SH-SY5Y (cell line): ENCODE data around the gene NR2F1-AS1.

ENCODE experiments used
- GATA2 ChIP-seq: IDR thresholded peaks from 2 replicates; pipeline ENCODE4 v1.6.1; 2011; ENCODE audit warnings: mild to moderate bottlenecking, low read depth, low read length
- GATA3 ChIP-seq: IDR thresholded peaks from 2 replicates; pipeline ENCODE4 v1.6.1; 2011; ENCODE audit warnings: low read depth, mild to moderate bottlenecking, low read length, moderate library complexity

The NR2F1-AS1 gene

DNA sequence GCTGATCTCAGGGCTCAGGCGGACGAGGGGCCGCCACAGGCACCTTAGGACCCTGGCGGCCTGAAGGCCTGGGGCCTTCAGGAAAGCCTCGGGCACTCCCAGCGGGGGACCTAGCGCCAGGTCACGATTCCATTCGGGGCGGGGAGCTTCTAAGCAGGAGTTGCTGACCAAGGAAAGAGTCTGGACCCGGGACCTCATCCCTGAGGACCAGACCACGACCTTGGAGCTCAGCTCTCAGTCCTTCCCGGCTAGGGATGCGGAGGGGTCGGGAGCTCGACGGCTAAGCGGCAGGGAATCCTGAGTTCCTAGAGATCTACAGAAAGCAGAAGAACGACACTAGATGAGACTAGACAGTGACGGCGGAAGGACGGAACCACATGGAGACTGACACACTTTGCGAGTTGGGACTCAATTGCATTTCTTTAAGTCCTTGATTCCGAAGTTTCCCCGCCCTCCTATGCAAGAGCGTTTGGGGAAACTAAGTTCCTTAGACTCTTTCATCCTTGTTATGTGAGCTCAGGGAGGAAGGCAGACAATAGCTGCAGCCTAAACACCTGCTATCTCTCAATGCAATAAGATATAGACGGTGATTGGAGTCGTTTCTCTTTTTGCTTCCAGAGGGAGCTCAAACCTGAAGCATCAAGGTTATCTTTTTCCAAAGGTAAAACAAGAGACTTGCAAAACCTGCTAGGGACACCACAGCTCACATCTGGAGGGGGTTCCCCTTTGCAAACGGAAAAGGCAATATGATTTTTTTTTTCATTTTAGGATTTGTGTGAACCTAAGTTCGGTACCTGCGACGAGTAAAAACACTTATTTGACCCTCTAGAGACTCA is 9.7 kb downstream of the NR2F1-AS1 start:
- TF ChIP-seq GATA2 (no peak), GATA3 (no peak)

DNA sequence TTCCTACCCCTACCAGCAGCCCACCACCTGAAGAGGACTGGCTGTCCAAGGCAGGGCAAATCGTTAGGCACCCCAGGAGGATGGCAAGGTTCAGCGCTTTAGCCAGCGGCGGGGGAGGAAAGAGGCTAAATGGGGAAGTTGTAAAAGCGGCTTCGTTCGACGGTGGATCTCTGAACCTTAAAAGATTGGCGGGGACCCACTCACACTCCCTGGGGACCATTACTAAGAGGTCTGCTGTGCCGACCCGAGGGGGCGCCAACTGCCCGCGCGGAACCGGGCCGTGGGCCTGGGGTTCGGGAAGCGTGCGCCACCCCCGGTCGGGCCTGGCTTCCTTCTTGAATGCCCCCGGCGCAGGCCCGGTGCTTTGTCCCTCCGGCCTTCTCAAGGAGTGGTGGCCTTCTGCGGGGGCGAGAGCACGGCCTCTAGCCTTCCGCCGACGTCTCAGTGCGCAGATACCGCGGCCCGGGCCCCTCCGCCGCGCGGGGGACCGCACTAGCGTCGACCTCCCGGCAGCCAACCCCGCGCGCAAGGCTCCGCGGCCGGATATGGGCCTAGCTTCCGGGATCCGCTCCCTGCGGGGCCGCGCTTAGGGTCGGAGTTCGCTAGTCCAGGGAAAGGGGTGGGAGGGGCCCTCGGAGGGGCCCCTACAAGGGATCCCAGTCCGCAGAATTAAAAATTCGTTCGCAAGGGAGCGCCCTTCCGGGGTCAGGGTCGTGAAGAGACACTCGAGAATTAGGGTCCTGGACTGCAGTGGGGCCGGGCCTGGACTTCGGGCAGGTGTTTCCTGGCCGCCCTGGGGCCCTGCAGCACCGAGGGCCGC is 10.5 kb downstream of the NR2F1-AS1 start:
- no peak for TF ChIP-seq GATA3

DNA sequence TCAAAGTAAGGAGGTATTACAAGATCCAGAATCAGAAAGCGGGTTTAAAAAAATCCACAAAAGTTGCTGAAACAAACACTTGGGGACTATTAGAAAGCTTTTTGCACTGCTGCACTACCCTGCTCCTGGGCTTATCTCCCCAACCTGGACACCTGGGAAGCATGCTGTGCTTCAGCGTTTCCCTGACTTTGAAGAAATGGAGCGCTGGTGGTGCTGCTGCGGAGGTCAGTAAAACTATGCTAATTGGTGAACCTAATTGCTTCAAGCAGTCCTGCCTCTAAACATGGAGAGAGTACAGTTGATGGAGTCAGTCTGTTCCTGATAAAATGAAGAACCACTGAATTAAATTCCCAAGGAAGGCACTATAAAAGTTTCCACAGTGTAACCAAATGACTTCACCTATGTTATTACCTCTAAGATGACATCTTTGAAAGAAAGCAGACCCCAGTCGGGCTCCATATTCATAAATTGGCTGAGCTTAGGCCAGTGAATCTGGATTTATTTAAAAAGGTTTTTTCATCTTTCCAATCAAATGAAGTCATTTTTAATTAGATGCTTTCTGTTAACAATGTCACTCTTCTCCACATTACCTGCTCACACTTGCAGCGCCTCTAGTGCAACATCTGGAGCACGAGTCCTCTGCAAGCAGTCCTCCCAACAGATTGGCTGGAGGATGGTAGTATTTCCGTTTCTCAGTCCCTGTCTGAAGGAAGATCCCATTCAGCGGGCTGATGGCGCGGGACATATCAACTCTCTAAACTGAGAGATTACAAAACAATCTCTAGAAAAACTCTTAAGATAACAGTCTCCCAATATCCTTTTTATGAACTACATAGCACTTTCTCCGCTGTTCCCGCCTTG is 11.5 kb downstream of the NR2F1-AS1 start:
- no peak; the same call in 1 of the 2 replicates for TF ChIP-seq GATA2
- no peak for TF ChIP-seq GATA3

DNA sequence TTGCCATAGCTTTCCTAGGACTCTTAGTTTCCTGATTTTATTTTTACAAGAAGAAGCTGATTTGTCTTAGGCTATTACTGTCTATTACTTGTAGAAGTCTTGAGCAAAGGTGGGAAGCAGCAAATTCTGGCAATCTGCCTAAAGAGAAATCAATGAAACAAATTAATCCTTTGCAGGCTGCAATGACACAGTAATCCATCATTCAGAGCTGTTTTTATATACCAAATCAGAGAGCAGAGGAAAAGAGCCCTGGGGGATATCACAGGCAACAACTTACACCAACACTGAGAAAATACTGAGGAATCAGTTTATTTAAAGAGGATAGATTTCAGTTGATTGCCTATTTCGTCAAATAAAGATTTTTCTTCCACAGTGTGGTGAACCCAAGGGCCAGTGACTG is 13.6 kb downstream of the NR2F1-AS1 start:
- no peak for TF ChIP-seq GATA2
- no peak for TF ChIP-seq GATA3

DNA sequence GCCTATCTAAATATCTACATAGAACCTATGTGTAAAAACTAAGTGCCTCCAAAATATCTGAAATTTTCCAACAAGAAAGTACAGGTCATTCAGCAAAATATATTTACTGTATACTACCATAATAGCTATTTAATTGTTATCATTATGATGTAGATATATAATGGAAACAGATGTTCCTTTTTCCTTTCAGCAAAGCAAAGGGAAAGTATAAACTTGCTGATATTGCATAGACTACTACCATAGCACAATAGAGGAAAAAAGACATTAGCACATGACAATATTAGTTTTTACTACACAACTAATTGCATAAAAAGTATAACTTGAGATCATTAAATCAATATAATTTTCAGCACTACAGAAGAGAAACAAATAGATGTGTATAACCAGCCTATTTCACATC is 14.9 kb downstream of the NR2F1-AS1 start:
- TF ChIP-seq GATA2 (no peak), GATA3 (no peak)

GRCh38 chr5:93557021-93557604 is 23.9 kb downstream of the NR2F1-AS1 start:
- TF ChIP-seq GATA3 (no peak), GATA2 (no peak)

DNA sequence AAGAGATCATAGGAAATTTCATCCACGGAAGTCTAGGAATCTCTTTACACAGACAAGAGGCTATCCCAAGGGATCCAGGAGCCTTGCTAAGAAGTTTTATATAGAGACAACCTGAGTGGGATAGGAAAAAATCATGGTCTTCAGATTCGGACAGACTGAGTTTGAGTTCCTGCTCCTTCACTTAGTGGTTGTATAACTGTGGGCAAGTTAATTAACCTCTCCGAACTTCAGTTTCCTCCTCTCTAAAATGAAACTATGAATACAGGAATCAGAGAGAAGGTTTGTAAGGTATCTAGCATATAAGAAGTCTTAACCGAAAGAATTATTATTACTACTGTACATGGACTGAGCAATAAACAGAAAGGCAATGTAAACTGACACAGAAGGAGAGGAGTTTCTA is 35.1 kb downstream of the NR2F1-AS1 start:
- TF ChIP-seq GATA3 (no peak), GATA2 (no peak)

DNA sequence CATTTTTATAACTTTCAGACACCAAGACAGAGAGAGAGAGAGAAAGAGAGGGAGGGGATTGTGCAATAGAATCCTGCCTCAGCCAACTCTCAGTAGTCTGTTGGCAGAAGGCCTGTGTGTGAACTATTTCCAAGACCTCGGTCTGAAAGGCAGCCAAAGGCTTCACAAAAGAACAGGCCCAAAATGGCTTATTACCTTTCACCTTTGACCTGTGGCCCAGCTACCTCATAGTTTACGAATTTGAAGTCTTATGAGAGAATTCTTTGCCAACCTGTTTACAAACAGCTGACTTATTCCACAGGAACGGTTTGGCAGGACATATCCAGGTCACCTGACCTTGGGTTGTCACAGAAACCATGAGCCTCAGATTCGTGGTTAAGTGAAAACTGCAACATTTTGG is 48.6 kb downstream of the NR2F1-AS1 start:
- TF ChIP-seq GATA2 (no peak), GATA3 (no peak)

DNA sequence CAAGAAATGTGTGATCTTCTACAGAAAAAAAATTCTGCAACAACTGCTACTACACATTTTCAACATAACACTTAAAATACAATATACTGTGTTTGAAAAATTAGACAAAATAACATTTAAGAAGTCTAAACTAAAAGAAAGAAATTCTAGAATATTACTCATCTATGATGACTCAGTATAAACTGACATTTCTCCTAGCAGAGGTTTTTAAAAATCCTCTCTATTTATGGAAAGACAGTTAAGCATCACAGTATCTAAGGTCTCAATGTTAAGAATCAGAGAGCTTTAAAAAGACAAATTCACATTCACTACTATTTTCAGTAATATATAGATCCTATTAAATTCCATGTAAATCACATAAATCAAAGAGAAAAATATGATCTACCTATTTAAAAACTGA is 61.3 kb downstream of the NR2F1-AS1 start:
- TF ChIP-seq GATA2 (no peak), GATA3 (no peak)

DNA sequence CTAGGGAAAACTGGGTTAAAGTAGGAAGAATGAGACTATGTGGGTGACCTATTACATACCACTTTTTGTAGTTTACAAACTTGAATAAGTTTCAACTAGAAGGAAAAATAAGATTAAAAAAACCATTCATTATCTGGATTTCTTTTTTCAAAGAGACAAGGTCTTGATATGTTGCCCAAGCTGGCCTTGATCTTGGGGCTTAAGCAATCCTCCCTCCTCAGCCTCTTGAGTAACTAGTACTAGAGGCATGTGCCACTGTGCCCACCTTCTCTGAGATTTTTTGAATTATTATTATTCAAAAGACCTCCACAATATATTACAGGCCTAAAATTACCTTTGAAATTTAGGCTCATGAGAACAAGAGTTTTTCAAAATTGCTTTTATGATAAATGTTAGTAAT is 63.2 kb downstream of the NR2F1-AS1 start:
- TF ChIP-seq GATA2: no peak
- no peak for TF ChIP-seq GATA3

GRCh38 chr5:93513298-93513697 is 67.7 kb downstream of the NR2F1-AS1 start:
- no peak for TF ChIP-seq GATA2
- no peak for TF ChIP-seq GATA3

DNA sequence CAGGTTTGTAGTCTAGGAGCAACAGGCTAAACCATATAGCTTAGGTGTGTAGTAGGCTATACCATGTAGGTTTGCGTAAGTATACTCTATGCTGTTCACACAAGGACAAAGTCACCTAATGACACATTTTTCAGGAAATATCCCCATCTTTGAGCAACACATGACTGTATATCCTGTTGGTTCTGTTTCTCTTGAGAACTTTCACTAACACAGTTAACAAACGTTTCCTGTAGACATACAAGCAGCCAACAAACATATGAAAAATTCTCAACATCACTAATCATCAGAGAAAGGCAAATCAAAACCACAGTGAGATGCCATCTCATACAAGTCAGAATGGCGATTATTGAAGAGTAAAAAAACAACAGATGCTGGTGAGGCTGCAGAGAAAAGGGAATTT is 68.2 kb downstream of the NR2F1-AS1 start:
- TF ChIP-seq GATA3 (no peak), GATA2 (no peak)

DNA sequence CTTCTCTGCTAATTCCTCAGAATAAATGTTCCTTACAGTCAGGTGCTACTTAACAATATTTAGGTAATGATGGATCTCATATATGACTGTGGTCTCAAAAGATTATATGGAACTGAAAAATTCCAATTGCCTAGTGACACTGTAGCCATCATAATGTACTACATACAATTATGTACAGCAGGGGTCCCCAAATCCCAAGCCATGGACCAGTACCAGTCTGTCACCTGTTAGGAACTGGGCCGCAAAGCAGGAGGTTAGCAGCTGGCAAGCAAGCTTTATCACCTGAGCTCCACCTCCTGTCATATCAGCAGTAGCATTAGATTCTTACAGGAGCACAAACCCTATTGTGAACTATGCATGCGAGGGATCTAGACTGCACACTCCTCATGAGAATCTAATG is 69.6 kb downstream of the NR2F1-AS1 start:
- no peak for TF ChIP-seq GATA2
- TF ChIP-seq GATA3: no peak
